ENCODE results near the gene NAV3.

DNA sequence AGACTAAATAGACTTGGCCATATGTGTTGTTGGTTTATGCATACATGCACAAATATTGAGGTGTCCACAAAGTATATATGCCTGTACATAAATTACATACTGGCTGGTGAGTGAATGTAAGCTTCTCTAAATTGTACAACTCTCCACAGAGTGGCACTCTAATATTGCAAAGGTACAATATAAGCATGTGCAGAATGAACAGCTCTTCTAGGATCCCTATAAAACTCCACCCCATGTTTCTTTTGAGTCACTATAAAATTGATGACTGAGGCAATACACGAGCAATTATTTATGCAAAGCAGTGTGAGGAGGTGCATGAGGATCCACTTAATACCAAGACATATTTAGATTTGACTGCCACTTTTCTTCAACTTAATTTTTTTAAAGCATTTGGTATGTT lies 172.2 kb downstream of the NAV3 start:
- TF ChIP-seq CTCF (IDR thresholded peaks at IDR 0.05; ENCODE audit: low read depth, low read length, poor library complexity, severe bottlenecking) (peak; percentile 39), EZH2phosphoT487 (IDR thresholded peaks at IDR 0.05; ENCODE audit: borderline replicate concordance, low read length) (no peak)
